ENCODE measurements around the gene INHBC. TPM values are rescaled to one million over a fixed set of nuclear protein-coding genes. Genes with fewer than 3 reads are reported as not detected.

The INHBC gene
- total RNA-seq, 1 experiment from 2014 or later = not detected

DNA sequence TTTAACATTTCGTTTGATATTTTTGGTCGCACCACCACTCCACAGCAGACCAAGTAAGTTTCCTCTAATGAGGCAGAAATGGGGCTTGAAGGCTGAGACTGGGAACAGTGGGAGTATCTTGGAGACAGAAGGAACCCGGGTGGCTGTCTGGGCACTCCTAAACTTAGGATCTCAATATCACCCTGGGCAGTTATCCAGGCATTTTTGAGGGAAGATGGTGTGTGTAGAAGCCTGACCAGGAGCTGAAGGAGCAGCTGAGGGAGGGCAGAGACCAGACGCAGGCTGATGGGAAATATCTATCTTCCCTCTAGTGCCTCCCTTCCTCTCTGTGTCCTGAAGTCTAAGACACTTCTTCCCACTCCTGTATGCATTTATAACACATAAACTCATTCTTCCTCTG, 64.0 kb downstream of the INHBC start:
- POLR2A ChIA-PET = no interaction called here

DNA sequence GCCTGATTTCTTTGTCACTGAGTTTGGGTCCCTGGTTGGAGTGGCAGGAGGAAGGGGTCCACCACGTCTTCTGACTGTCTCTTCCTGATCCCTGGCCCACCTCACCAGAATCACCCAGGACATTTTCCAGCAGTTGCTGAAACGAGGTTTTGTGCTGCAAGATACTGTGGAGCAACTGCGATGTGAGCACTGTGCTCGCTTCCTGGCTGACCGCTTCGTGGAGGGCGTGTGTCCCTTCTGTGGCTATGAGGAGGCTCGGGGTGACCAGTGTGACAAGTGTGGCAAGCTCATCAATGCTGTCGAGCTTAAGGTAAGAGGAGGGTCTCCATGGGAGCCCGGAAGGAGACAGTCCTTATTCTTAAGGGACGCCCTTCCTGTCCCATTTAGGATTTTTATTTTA, 65.6 kb downstream of the INHBC start:
- ATAC-seq = no peak
- TF ChIP-seq SIN3A (IDR thresholded peaks at IDR 0.05; ENCODE audit: borderline replicate concordance, insufficient read depth, low read depth, low read length) = no peak
- TF ChIP-seq TCF7L2 (IDR thresholded peaks at IDR 0.05; ENCODE audit: low read depth, low read length) = no peak
- TF ChIP-seq, protein P1, sequence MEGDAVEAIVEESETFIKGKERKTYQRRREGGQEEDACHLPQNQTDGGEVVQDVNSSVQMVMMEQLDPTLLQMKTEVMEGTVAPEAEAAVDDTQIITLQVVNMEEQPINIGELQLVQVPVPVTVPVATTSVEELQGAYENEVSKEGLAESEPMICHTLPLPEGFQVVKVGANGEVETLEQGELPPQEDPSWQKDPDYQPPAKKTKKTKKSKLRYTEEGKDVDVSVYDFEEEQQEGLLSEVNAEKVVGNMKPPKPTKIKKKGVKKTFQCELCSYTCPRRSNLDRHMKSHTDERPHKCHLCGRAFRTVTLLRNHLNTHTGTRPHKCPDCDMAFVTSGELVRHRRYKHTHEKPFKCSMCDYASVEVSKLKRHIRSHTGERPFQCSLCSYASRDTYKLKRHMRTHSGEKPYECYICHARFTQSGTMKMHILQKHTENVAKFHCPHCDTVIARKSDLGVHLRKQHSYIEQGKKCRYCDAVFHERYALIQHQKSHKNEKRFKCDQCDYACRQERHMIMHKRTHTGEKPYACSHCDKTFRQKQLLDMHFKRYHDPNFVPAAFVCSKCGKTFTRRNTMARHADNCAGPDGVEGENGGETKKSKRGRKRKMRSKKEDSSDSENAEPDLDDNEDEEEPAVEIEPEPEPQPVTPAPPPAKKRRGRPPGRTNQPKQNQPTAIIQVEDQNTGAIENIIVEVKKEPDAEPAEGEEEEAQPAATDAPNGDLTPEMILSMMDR (IDR thresholded peaks at IDR 0.05) = no peak
- TF ChIP-seq POLR2AphosphoS5 (IDR thresholded peaks at IDR 0.05; ENCODE audit: low read depth, low read length) = no peak; the same call in 1 of the 2 replicates
- TF ChIP-seq, protein P2, sequence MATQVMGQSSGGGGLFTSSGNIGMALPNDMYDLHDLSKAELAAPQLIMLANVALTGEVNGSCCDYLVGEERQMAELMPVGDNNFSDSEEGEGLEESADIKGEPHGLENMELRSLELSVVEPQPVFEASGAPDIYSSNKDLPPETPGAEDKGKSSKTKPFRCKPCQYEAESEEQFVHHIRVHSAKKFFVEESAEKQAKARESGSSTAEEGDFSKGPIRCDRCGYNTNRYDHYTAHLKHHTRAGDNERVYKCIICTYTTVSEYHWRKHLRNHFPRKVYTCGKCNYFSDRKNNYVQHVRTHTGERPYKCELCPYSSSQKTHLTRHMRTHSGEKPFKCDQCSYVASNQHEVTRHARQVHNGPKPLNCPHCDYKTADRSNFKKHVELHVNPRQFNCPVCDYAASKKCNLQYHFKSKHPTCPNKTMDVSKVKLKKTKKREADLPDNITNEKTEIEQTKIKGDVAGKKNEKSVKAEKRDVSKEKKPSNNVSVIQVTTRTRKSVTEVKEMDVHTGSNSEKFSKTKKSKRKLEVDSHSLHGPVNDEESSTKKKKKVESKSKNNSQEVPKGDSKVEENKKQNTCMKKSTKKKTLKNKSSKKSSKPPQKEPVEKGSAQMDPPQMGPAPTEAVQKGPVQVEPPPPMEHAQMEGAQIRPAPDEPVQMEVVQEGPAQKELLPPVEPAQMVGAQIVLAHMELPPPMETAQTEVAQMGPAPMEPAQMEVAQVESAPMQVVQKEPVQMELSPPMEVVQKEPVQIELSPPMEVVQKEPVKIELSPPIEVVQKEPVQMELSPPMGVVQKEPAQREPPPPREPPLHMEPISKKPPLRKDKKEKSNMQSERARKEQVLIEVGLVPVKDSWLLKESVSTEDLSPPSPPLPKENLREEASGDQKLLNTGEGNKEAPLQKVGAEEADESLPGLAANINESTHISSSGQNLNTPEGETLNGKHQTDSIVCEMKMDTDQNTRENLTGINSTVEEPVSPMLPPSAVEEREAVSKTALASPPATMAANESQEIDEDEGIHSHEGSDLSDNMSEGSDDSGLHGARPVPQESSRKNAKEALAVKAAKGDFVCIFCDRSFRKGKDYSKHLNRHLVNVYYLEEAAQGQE (IDR thresholded peaks at IDR 0.05; ENCODE audit: insufficient read depth in 1 of 2, low read depth in 2 of 2, low read length in 1 of 2) = no peak
- DNase-seq (ENCODE audit: low read depth, low spot score) = no peak
- BruUV-seq (replicated peaks) = no TSS peak
- intact Hi-C loops (cut with micrococcal nuclease; ENCODE audit: unreplicated experiment) (no loop called here), in situ Hi-C loops (cut with HindIII; ENCODE audit: low pct_unique_long_range_greater_than_20kb, low sequenced_read_pairs) (no loop called here)
- ChIA-PET POLR2A (no interaction called here), CTCF (interaction anchor here (0.6 kb wide), 1 partner anchor 40 kb away, joined by 3 read pairs; no protein-coding TSS in a partner anchor)
- H3K36me3 ChIP-seq (ENCODE audit: control insufficient read depth, insufficient read depth, low read length) = peaks cover 27% of the 10 kb centered on the region
- H3K4me3 ChIP-seq (ENCODE audit: low read depth in 2 of 2, low read length in 2 of 2) = no peak overlapping the region
- no peaks in the 10 kb centered on the region for H3K27me3 ChIP-seq (ENCODE audit: control insufficient read depth, insufficient read depth, low read length)
- H3K9me3 ChIP-seq (ENCODE audit: control insufficient read depth, insufficient read depth, low read depth, low read length) = no peaks in the 10 kb centered on the region
- no peak overlapping the region for H3K27ac ChIP-seq (ENCODE audit: low read length)
- no peaks in the 10 kb centered on the region for H3K4me1 ChIP-seq (ENCODE audit: control insufficient read depth, insufficient read depth, low read length)

More for the DNA sequence above, 64.0 kb downstream of the INHBC start:
- TF ChIP-seq POLR2AphosphoS5 (IDR thresholded peaks at IDR 0.05; ENCODE audit: low read depth, low read length) (no peak), TCF7L2 (IDR thresholded peaks at IDR 0.05; ENCODE audit: low read depth, low read length) (no peak), SIN3A (IDR thresholded peaks at IDR 0.05; ENCODE audit: borderline replicate concordance, insufficient read depth, low read depth, low read length) (no peak)
- TF ChIP-seq, protein P2 (IDR thresholded peaks at IDR 0.05; ENCODE audit: insufficient read depth in 1 of 2, low read depth in 2 of 2, low read length in 1 of 2) = no peak
- TF ChIP-seq, protein P1 (IDR thresholded peaks at IDR 0.05) = no peak
- no peaks in the 10 kb centered on the region for H3K4me1 ChIP-seq (ENCODE audit: control insufficient read depth, insufficient read depth, low read length)
- DNase-seq (ENCODE audit: low read depth, low spot score) (no peak), ATAC-seq (no peak)
- BruUV-seq (replicated peaks) = no TSS peak
- H3K9me3 ChIP-seq (ENCODE audit: control insufficient read depth, insufficient read depth, low read depth, low read length) = no peaks in the 10 kb centered on the region
- in situ Hi-C loops (cut with HindIII; ENCODE audit: low pct_unique_long_range_greater_than_20kb, low sequenced_read_pairs) (no loop called here), intact Hi-C loops (cut with micrococcal nuclease; ENCODE audit: unreplicated experiment) (no loop called here)
- H3K27ac ChIP-seq (ENCODE audit: low read length) = no peak overlapping the region
- no peak overlapping the region for H3K4me3 ChIP-seq (ENCODE audit: low read depth in 2 of 2, low read length in 2 of 2)
- CTCF ChIA-PET = interaction anchor here (0.5 kb wide), 1 partner anchor 97 kb away, joined by 3 read pairs; no protein-coding TSS in a partner anchor
- peaks cover 24% of the 10 kb centered on the region for H3K36me3 ChIP-seq (ENCODE audit: control insufficient read depth, insufficient read depth, low read length)
- no peaks in the 10 kb centered on the region for H3K27me3 ChIP-seq (ENCODE audit: control insufficient read depth, insufficient read depth, low read length)
